Liver (tissue), 9 donors: ENCODE data around the gene DDX24. TPM values are rescaled to one million over a fixed set of nuclear protein-coding genes. Genes with fewer than 3 reads are reported as not detected.

Experiments
- DNase-seq: peaks from one replicate; pipeline ENCODE4 v3.0.0-alpha.2; 2017; ENCODE audit warnings: low spot score
- H3K27ac ChIP-seq, 2 donors: one replicate each; pipeline ENCODE4 v1.7.0; 2013; ENCODE audit warnings: inconsistent platforms in 2 of 2, low read length in 2 of 2, control low read depth in 1 of 2, low read depth in 1 of 2, mild to moderate bottlenecking in 1 of 2
- H3K27me3 ChIP-seq, 4 donors: one replicate each; pipeline versions ENCODE4 v1.6.1 to v1.7.0; 2013; ENCODE audit warnings: low read length in 3 of 4, inconsistent platforms in 1 of 4, mild to moderate bottlenecking in 1 of 4, moderate library complexity in 1 of 4; ENCODE audit not compliant: control insufficient read depth in 4 of 4, insufficient read depth in 4 of 4
- H3K36me3 ChIP-seq, 4 donors: one replicate each; pipeline versions ENCODE4 v1.6.1 to v1.7.0; 2013; ENCODE audit warnings: low read length in 3 of 4, mild to moderate bottlenecking in 3 of 4, low read depth in 1 of 4, moderate library complexity in 1 of 4; ENCODE audit not compliant: control insufficient read depth in 4 of 4, insufficient read depth in 3 of 4
- H3K4me1 ChIP-seq, 4 donors: one replicate each; pipeline versions ENCODE4 v1.6.1 to v1.7.0; 2013; ENCODE audit warnings: low read length in 3 of 4, mild to moderate bottlenecking in 3 of 4, moderate library complexity in 1 of 4; ENCODE audit not compliant: control insufficient read depth in 4 of 4, insufficient read depth in 4 of 4
- H3K4me3 ChIP-seq, 3 donors: one replicate each; pipeline versions ENCODE4 v1.6.1 to v1.7.0; 2013; ENCODE audit warnings: low read length in 3 of 3, control low read depth in 1 of 3, low read depth in 1 of 3, mild to moderate bottlenecking in 1 of 3
- H3K9ac ChIP-seq, 2 donors: one replicate each; pipeline ENCODE4 v1.7.0; 2013; ENCODE audit warnings: low read length in 2 of 2, mild to moderate bottlenecking in 2 of 2, moderate library complexity in 2 of 2, control low read depth in 1 of 2, low read depth in 1 of 2
- H3K9me3 ChIP-seq, 4 donors: one replicate each; pipeline versions ENCODE4 v1.6.1 to v1.7.0; 2013; ENCODE audit warnings: low read length in 3 of 4; ENCODE audit not compliant: control insufficient read depth in 4 of 4
- ATF3 ChIP-seq: IDR thresholded peaks from 2 replicates; pipeline ENCODE4 v1.6.1; 2016; ENCODE audit warnings: antibody characterized with exemption
- EGR1 ChIP-seq, 2 donors: IDR thresholded peaks; 2 replicates each; pipeline ENCODE4 v1.6.1; 2016 to 2018; ENCODE audit warnings: antibody characterized with exemption in 2 of 2, low read depth in 2 of 2
- FOXA2 ChIP-seq: IDR thresholded peaks from 2 replicates; pipeline ENCODE4 v1.6.1; 2016; ENCODE audit warnings: antibody characterized with exemption
- GABPA ChIP-seq, 2 donors: IDR thresholded peaks in 1 of 2; conservative IDR thresholded peaks in 1 of 2; 2 replicates each; pipeline ENCODE4 v1.6.1; 2016; ENCODE audit warnings: antibody characterized with exemption in 2 of 2, mild to moderate bottlenecking in 1 of 2, moderate library complexity in 1 of 2
- HNF4A ChIP-seq, 2 donors: conservative IDR thresholded peaks; 2 replicates each; pipeline ENCODE4 v1.6.1; 2016; ENCODE audit warnings: antibody characterized with exemption in 2 of 2, mild to moderate bottlenecking in 2 of 2
- HNF4G ChIP-seq: IDR thresholded peaks from 2 replicates; pipeline ENCODE4 v1.6.1; 2016; ENCODE audit warnings: antibody characterized with exemption
- JUND ChIP-seq, 2 donors: IDR thresholded peaks; 2 replicates each; pipeline ENCODE4 v1.6.1; 2016; ENCODE audit warnings: antibody characterized with exemption in 2 of 2
- MAX ChIP-seq: IDR thresholded peaks from 2 replicates; pipeline ENCODE4 v1.6.1; 2016; ENCODE audit warnings: antibody characterized with exemption
- NR2F2 ChIP-seq: IDR thresholded peaks from 2 replicates; pipeline ENCODE4 v1.6.1; 2016; ENCODE audit warnings: antibody characterized with exemption
- RXRA ChIP-seq, 2 donors: IDR thresholded peaks; 2 replicates each; pipeline ENCODE4 v1.6.1; 2017 to 2018; ENCODE audit warnings: antibody characterized with exemption in 2 of 2, mild to moderate bottlenecking in 1 of 2
- SP1 ChIP-seq: IDR thresholded peaks from 2 replicates; pipeline ENCODE4 v1.6.1; 2018; ENCODE audit warnings: antibody characterized with exemption, mild to moderate bottlenecking
- TAF1 ChIP-seq: conservative IDR thresholded peaks from 2 replicates; pipeline ENCODE4 v1.6.1; 2016; ENCODE audit warnings: antibody characterized with exemption, mild to moderate bottlenecking
- YY1 ChIP-seq: IDR thresholded peaks from 2 replicates; pipeline ENCODE4 v1.6.1; 2016; ENCODE audit warnings: antibody characterized with exemption, mild to moderate bottlenecking
- ZBTB33 ChIP-seq: IDR thresholded peaks from 2 replicates; pipeline ENCODE4 v1.6.1; 2016; ENCODE audit warnings: antibody characterized with exemption
- WGBS: extraction: QIAGEN DNeasy Blood & Tissue Kit; methylation state at CpG from one replicate; pipeline ENCODE4 v1.1.7; 2013; 5-methylcytosine and 5-hydroxymethylcytosine counted together
- polyA plus RNA-seq, 2 donors: library from polyadenylated mRNA; stranded (reverse) in 1 of 2; unstranded in 1 of 2; fragments of 200-250 nt in 1 of 2; fragments of >200 nt in 1 of 2; fragmentation: Nextera tagmentation in 1 of 2; extraction: Ambion mirVana in 1 of 2; gene quantifications; one replicate each; pipeline versions ENCODE4 v1.2.1 to v1.2.3, GENCODE V29; 2013 to 2015
- total RNA-seq, 2 donors: library from RNA; depleted of rRNA; stranded (reverse); fragments of >200 nt; gene quantifications; one replicate each; pipeline ENCODE4 v1.2.3, GENCODE V29; 2014
- donor health status: healthy.
- donor health status: healthy.
- donor health status: healthy.
- donor health status: healthy.
- donor health status: healthy.

Gene DDX24
- total and polyA plus RNA-seq, 4 donors = 33.8 to 59.7 (median 47.8) TPM

DNA sequence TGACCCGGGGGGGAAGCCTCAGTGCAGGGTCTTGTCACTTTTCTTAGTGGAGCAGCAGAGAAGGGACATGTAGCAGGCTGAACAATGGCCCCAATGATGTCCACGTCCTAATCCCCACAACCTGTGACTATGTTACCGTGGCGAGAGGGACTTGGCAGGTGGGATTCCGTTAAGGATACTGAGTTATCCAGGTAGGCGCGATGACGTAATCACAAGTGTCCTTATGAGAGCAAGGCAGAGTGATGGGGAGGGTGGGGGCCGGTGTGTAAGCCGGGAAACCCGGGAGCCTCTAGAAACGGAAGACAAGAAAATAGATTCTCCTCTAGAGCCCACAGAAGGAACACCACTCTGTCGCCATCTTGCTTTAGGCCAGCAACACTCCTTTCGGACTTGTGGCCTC lies 50.4 kb downstream of the DDX24 start:
- no peak overlapping the region for H3K27ac ChIP-seq
- DNase-seq = no peak
- H3K9ac ChIP-seq = no peak overlapping the region
- TF ChIP-seq YY1 (no peak), EGR1 (IDR thresholded peaks at IDR 0.05; ENCODE audit: low read depth in 2 of 2) (no peak), GABPA (IDR thresholded peaks at IDR 0.05 in 1 of 2, conservative IDR thresholded peaks at IDR 0.05 in 1 of 2) (no peak)
- H3K27me3 ChIP-seq = no peaks in the 10 kb centered on the region
- H3K4me3 ChIP-seq = no peak overlapping the region
- H3K4me1 ChIP-seq = peaks cover 2 to 19% (median 8%) of the 10 kb centered on the region in 4 donors
- H3K9me3 ChIP-seq = no peaks in the 10 kb centered on the region
- 96% methylated on average over 14 of the region's 14 CpGs for WGBS
- no peaks in the 10 kb centered on the region for H3K36me3 ChIP-seq

DNA sequence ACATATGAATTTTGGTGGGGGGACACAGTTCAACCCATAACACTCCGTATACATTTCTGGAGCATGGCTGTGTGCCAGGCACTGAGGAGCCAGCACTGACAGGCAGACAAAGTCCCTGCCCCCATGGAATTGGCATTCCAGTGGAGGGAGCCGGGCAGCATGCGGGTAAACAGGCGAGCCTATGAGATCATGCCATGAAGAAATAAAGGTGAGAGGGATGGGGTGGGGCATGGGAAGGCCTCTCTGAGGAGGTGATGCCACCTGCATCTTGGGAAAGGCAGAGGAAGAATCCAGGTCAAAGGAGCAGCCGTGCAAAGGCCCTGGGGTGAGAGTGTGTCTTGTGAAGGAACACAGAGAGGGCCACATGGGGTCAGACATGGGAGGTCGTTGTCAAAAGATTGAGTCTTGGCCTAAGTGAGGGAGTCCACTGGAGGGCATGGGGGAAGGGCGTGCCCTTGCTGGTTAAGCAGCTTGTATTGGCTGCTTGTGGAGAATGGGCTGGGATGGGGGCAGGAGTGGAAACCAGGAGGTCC lies 51.3 kb downstream of the DDX24 start:
- Histone ChIP-seq H3K27me3 (no peaks in the 10 kb centered on the region), H3K9ac (peak overlapping the region in 1 of 2 donors; percentile 12), H3K27ac (no peak overlapping the region), H3K4me3 (no peak overlapping the region), H3K9me3 (no peaks in the 10 kb centered on the region), H3K36me3 (no peaks in the 10 kb centered on the region), H3K4me1 (peaks cover 2 to 19% (median 8%) of the 10 kb centered on the region in 4 donors)
- TF ChIP-seq JUND (IDR thresholded peaks at IDR 0.05) = no peak
- no peak for TF ChIP-seq NR2F2
- TF ChIP-seq TAF1 = no peak
- TF ChIP-seq MAX = no peak
- TF ChIP-seq ATF3 = no peak
- WGBS = 91% methylated on average over 7 of the region's 7 CpGs
- DNase-seq = no peak

GRCh38 chr14:94029265-94029664 lies 51.7 kb downstream of the DDX24 start:
- no peak for TF ChIP-seq RXRA (IDR thresholded peaks at IDR 0.05)
- TF ChIP-seq HNF4A (conservative IDR thresholded peaks at IDR 0.05) = no peak
- no peak for TF ChIP-seq YY1
- TF ChIP-seq FOXA2 = no peak
- no peak for TF ChIP-seq GABPA (IDR thresholded peaks at IDR 0.05 in 1 of 2, conservative IDR thresholded peaks at IDR 0.05 in 1 of 2)
- no peak for TF ChIP-seq EGR1 (IDR thresholded peaks at IDR 0.05; ENCODE audit: low read depth in 2 of 2)
- TF ChIP-seq ATF3 = no peak
- TF ChIP-seq MAX = no peak
- no peak for TF ChIP-seq ZBTB33
- no peak for TF ChIP-seq JUND (IDR thresholded peaks at IDR 0.05)
- TF ChIP-seq HNF4G = no peak
- no peak for TF ChIP-seq SP1
- no peaks in the 10 kb centered on the region for H3K36me3 ChIP-seq
- H3K4me1 ChIP-seq = peaks cover 2 to 19% (median 8%) of the 10 kb centered on the region in 4 donors
- 76% methylated on average over 4 of the region's 4 CpGs for WGBS
- H3K9ac ChIP-seq = peak overlapping the region in 1 of 2 donors; percentile 12
- no peak for DNase-seq
- no peaks in the 10 kb centered on the region for H3K27me3 ChIP-seq
- H3K9me3 ChIP-seq = no peaks in the 10 kb centered on the region
- H3K27ac ChIP-seq = no peak overlapping the region
- no peak overlapping the region for H3K4me3 ChIP-seq
